Measurements from ENCODE around the gene ARHGAP15.

GRCh38 chr2:143356736-143357446, 227.7 kb downstream of the ARHGAP15 start:
- no peak for TF ChIP-seq TCF7L2 (IDR thresholded peaks at IDR 0.05; ENCODE audit: borderline replicate concordance, extremely low read depth, insufficient read depth, insufficient read length)
- TF ChIP-seq CTCF (IDR thresholded peaks at IDR 0.05 in 2 of 3, conservative IDR thresholded peaks at IDR 0.05 in 1 of 3; ENCODE audit: borderline replicate concordance in 1 of 3, insufficient read depth in 1 of 3, low read depth in 2 of 3, low read length in 2 of 3) = no peak
